GM21526 (cell line): ENCODE data around the gene SHMT2.

Experiments used
- ATAC-seq: cut with Tn5 transposase; IDR thresholded peaks from one replicate; pipeline ENCODE4 v1.9.1; 2021; ENCODE audit warnings: moderate library complexity; ENCODE audit not compliant: unreplicated experiment, low FRiP score

SHMT2 gene

GRCh38 chr12:57229634-57230380, at the start of gene SHMT2:
TSS of gene SHMT2 (plus strand) at chr12:57229711. CDS start at chr12:57229779, 68 bp downstream.
- peak; percentile 51 for ATAC-seq

DNA sequence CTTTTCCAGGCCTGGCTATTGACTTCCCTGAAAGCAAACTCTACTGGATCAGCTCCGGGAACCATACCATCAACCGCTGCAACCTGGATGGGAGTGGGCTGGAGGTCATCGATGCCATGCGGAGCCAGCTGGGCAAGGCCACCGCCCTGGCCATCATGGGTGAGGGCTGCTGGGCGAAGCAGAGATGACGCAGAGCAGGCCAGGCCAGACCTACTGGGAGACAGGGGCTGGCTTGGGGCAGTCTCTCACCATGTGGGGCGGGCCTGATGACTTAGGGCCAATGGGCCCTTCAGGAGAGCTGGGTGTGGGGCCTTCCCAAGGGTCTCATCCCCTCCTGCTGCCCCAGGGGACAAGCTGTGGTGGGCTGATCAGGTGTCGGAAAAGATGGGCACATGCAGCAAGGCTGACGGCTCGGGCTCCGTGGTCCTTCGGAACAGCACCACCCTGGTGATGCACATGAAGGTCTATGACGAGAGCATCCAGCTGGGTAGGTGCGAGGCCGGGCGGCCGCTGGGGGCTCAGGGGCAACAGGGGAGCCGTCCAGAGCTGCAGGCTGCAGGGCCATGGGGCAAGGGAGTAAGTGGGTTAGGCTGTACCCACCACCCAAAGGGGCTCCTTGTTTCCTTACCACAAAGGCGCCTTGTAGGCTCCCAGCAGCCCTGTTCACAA, 49.1 kb upstream of the SHMT2 start:
- ATAC-seq: no peak

GRCh38 chr12:57181072-57181471, 48.4 kb upstream of the SHMT2 start:
- ATAC-seq: no peak

DNA sequence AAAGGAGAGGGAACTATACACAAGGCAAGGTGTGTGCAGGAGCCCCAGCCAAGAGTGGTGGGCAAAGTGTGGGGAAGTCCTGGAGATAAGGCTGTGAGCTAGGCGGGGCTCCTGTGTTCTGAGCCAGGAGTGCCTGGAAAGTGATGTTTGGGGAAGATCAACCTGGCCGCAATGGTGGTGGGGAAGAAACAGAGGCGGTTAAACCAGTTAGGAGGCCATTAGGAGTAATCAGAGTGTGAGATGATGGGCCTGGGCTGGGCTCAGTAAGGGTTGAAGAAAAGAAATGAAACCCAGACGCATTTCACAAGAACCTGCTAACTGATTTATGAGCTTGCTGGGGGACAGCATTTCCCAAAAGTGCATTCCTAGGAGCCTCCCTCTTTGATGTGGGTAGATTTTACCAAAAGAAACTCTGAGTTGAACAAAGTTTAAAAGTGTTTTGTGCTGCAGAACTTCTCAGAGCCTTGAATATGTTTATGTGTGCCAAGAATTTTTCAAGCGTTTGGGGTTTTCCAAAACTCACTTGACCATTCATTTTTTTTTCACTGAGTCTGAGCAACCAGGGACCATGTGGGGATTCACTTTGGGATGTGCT, 47.9 kb upstream of the SHMT2 start:
- no peak for ATAC-seq

- ATAC-seq: no peak
Observed at GRCh38 chr12:57182918-57183575, 46.5 kb upstream of the SHMT2 start.

DNA sequence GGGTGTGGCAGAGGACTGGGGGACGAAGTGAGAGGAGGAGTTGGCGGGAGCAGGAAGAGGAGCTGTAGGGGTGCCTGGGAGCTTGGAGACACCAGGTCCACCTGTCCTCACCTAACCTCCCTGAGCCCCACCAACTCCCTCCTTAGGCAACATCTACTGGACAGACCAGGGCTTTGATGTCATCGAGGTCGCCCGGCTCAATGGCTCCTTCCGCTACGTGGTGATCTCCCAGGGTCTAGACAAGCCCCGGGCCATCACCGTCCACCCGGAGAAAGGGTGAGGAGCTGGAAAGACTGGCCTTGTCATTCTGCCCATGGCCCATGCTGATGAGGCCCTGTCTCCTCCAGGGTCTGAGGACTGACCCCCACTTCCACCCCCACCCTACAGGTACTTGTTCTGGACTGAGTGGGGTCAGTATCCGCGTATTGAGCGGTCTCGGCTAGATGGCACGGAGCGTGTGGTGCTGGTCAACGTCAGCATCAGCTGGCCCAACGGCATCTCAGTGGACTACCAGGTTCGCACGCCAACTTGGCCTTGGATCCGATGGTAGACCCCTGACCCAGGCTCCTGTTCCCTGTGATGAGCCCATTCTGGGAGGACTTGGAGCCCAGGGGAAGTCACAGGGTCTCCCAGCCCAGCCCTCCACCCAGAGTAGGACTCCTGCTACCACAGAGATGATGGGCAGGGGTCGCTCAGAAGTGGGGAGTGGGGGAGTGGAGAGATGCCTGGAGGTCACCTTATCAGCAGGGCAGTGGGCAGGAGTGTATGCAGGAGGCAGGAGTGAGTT, 45.4 kb upstream of the SHMT2 start:
- no peak for ATAC-seq

DNA sequence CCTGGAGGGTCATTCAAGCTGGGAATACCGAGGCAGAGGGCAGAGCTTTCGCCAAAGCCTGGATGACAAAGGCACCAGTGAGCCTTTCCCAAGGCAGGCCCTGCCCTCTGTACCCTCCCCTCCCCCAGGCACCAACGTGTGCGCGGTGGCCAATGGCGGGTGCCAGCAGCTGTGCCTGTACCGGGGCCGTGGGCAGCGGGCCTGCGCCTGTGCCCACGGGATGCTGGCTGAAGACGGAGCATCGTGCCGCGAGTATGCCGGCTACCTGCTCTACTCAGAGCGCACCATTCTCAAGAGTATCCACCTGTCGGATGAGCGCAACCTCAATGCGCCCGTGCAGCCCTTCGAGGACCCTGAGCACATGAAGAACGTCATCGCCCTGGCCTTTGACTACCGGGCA, 44.1 kb upstream of the SHMT2 start:
- no peak for ATAC-seq

- ATAC-seq: no peak
Observed at GRCh38 chr12:57185906-57186508, 43.5 kb upstream of the SHMT2 start.

DNA sequence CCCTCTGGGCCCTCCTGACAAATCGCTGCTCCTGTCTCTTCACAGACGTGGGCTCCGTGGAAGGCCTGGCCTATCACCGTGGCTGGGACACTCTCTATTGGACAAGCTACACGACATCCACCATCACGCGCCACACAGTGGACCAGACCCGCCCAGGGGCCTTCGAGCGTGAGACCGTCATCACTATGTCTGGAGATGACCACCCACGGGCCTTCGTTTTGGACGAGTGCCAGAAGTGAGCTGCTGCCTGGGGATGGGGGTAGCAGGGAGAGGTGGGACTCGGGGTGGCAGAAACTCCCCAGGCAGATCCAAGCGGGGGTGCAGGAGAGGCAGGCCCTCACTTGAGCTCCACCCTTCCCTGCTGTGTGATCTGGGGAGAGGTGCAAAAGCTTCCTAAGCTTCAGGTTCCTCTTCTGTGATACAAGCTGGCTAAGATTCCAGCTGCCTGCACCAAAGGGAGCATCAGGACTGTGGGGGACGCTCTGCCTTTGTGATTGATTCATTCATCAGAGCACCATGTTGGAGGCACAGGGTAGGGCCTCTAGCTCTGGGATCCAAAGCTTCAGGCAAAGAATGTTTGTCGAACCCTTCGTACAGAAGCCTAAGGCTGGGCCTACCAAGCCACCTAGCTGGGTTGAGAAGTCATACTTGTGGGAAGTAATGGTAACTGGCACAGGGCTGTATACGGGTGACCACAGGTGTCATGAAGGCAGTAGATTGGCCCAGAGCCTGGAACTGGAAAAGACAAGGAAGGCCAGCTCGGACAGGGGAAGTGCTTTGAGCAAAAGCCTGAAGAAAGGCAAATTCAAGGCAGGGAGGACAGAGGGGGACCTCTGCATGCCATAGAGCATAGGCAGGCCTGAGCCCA, 42.1 kb upstream of the SHMT2 start:
- ATAC-seq: no peak

DNA sequence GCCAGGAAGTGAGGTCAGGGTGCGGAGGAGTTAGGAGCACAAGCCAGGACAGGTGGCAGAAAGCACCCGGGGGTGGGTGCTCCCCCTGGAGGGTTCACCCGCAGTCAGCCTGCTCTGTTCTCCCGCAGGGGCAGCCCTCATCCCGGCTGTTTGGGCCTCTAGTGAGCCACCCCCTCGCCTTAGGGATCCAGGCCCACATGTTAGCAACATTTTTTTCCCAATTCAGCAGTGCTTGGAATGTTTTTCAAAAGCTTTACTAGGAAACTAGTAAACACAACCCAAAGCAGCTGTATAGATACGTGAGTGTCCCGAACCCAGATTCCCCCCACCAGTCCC, 41.5 kb upstream of the SHMT2 start:
- ATAC-seq: no peak

- ATAC-seq: no peak
Observed at GRCh38 chr12:57190037-57190436, 39.5 kb upstream of the SHMT2 start.

GRCh38 chr12:57190821-57191220, 38.7 kb upstream of the SHMT2 start:
- no peak for ATAC-seq

DNA sequence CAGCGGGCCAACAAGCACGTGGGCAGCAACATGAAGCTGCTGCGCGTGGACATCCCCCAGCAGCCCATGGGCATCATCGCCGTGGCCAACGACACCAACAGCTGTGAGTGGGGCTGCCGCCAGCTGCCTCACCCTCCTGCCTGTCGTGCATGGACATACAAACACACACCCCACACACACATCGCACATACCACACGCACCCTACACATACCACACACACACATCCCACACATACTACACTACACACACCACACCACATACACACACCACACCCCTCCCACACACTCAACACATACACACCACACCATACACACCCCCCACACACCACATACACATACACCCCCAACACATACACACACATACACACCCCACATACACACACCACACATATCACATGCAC, 38.1 kb upstream of the SHMT2 start:
- no peak for ATAC-seq

GRCh38 chr12:57192920-57193319, 36.6 kb upstream of the SHMT2 start:
- ATAC-seq: no peak

DNA sequence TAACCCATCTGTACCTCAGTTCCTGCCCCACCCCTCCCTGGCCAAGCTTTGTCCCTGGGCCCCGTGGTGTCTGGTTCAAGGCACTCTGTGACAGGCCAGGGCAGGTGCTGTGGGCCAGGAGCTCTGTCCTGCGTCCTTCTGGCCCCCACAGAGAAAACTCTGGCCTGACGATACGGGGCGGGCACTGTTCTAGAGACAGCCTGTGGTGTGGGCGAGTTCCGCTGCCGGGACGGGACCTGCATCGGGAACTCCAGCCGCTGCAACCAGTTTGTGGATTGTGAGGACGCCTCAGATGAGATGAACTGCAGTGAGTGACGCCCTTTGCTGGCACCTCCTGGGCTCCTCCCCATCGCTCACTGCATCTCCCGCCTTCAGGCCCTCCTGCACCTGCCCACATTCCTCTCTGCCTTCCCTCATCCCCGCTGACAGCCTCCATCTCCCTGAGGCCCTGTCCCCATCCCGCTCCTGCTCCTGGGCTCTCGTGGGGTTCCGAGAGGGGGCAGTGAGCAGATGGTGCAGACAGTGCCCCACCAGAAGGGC, 35.7 kb upstream of the SHMT2 start:
- no peak for ATAC-seq

DNA sequence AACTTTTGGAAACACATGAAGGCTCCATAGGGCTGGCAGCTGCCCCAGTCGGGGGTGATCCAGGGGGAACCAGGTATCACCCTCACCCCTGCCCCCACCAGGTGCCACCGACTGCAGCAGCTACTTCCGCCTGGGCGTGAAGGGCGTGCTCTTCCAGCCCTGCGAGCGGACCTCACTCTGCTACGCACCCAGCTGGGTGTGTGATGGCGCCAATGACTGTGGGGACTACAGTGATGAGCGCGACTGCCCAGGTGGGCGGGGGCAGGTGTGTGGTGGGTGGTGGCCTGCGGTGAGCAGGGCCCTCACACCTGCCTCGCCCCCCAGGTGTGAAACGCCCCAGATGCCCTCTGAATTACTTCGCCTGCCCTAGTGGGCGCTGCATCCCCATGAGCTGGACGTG, 35.3 kb upstream of the SHMT2 start:
- no peak for ATAC-seq

DNA sequence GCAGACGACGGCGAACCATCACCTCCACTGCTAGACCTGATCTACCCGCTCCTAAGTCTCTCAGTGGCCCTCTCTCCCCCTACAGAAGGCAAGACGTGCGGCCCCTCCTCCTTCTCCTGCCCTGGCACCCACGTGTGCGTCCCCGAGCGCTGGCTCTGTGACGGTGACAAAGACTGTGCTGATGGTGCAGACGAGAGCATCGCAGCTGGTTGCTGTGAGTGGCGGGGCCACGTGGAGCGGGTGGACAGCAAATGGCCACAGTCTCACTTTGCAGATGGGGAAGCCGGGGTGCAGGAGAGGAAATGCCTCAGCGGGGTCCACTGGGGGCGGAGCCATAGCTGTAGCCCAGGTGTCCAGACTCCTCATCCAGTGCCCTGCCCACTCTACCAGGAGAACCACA, 34.3 kb upstream of the SHMT2 start:
- no peak for ATAC-seq

DNA sequence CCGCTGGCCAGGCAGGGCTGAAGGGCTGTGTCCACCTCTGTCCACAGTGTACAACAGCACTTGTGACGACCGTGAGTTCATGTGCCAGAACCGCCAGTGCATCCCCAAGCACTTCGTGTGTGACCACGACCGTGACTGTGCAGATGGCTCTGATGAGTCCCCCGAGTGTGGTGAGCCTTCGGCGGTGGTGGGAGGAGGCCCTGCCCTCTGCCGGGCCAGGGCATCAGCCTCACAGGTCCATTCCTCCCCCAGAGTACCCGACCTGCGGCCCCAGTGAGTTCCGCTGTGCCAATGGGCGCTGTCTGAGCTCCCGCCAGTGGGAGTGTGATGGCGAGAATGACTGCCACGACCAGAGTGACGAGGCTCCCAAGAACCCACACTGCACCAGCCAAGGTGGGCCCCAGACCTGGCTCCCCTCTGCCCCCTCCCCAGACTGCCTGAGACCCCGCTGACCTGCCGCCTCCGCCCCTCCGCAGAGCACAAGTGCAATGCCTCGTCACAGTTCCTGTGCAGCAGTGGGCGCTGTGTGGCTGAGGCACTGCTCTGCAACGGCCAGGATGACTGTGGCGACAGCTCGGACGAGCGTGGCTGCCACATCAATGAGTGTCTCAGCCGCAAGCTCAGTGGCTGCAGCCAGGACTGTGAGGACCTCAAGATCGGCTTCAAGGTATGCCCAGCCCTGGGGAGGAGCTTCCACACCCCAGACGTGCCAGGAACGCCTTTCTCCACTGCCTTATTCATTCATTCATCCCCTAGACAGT, 33.7 kb upstream of the SHMT2 start:
- ATAC-seq: no peak
